ENCODE data around the gene PDLIM5. TPM values are rescaled to one million over a fixed set of nuclear protein-coding genes. Genes with fewer than 3 reads are reported as not detected.

The PDLIM5 gene
- total RNA-seq, 1 donor = 124 TPM

DNA sequence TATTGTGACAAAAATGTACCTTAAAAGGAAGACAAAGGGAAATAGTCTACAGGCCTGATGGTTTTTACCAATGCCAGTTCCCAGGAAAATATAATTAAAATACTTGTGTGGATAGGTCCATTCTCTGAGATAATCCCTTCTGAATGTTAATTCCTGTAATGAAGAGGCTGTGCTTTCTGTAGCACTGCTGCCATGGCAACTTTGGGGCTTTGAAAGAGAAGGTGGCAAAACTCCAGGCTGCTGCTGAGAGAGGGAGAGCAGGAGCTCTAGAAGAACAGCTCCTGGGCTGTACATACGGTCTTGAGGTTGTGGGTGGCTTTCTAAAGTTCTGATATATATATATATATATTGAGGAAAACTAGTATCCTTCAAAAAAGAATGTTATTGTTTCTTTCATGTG is 125.4 kb downstream of the PDLIM5 start:
- TF ChIP-seq, protein P1, sequence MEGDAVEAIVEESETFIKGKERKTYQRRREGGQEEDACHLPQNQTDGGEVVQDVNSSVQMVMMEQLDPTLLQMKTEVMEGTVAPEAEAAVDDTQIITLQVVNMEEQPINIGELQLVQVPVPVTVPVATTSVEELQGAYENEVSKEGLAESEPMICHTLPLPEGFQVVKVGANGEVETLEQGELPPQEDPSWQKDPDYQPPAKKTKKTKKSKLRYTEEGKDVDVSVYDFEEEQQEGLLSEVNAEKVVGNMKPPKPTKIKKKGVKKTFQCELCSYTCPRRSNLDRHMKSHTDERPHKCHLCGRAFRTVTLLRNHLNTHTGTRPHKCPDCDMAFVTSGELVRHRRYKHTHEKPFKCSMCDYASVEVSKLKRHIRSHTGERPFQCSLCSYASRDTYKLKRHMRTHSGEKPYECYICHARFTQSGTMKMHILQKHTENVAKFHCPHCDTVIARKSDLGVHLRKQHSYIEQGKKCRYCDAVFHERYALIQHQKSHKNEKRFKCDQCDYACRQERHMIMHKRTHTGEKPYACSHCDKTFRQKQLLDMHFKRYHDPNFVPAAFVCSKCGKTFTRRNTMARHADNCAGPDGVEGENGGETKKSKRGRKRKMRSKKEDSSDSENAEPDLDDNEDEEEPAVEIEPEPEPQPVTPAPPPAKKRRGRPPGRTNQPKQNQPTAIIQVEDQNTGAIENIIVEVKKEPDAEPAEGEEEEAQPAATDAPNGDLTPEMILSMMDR (IDR thresholded peaks at IDR 0.05; ENCODE audit: insufficient read depth, low read length) = no peak
- no peak overlapping the region for H3K4me3 ChIP-seq (ENCODE audit: low read depth, low read length)
- peak; percentile 66 for DNase-seq (ENCODE audit: low read depth)

- TF ChIP-seq, protein P1 (IDR thresholded peaks at IDR 0.05; ENCODE audit: insufficient read depth, low read length) = no peak
- no peak overlapping the region for H3K4me3 ChIP-seq (ENCODE audit: low read depth, low read length)
- DNase-seq (ENCODE audit: low read depth) = peak; percentile 27
Measured at GRCh38 chr4:94578195-94578594, 126.5 kb downstream of the PDLIM5 start.

DNA sequence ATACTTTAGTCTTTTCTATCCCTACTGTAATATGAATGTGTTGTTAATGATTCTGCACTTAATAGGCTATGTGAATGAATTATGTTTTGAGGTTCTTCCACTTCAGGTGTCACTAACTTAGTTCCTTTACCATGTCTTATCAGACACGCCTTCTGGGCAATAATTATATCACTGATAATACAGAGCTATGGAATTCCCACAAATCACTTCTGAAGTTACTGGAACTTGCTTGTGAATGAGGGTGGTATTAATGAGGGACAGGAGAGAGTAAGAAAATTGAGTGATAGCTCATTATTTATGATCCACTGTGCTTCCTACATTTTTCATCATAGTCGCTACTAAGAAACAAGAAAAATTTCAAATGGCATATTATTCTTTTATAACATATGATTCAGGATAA is 130.0 kb downstream of the PDLIM5 start:
- TF ChIP-seq, protein P1 (IDR thresholded peaks at IDR 0.05; ENCODE audit: insufficient read depth, low read length) = no peak
- no peak overlapping the region for H3K4me3 ChIP-seq (ENCODE audit: low read depth, low read length)
- DNase-seq (ENCODE audit: low read depth) = no peak

GRCh38 chr4:94582517-94582916 is 130.8 kb downstream of the PDLIM5 start:
- no peak for DNase-seq (ENCODE audit: low read depth)
- TF ChIP-seq, protein P1 (IDR thresholded peaks at IDR 0.05; ENCODE audit: insufficient read depth, low read length) = no peak
- H3K4me3 ChIP-seq (ENCODE audit: low read depth, low read length) = no peak overlapping the region

- H3K4me3 ChIP-seq (ENCODE audit: low read depth, low read length) = no peak overlapping the region
- DNase-seq (ENCODE audit: low read depth) = no peak
- TF ChIP-seq, protein P1 (IDR thresholded peaks at IDR 0.05; ENCODE audit: insufficient read depth, low read length) = no peak
Measured at GRCh38 chr4:94583914-94584641, 132.3 kb downstream of the PDLIM5 start.

GRCh38 chr4:94588896-94589693 is 137.4 kb downstream of the PDLIM5 start:
- TF ChIP-seq, protein P1 (IDR thresholded peaks at IDR 0.05; ENCODE audit: insufficient read depth, low read length) = no peak
- peak; percentile 48 for DNase-seq (ENCODE audit: low read depth)
- H3K4me3 ChIP-seq (ENCODE audit: low read depth, low read length) = no peak overlapping the region
